Suprapubic skin (tissue), 4 donors: ENCODE measurements around the gene NTN1.

Experiments
- CTCF ChIP-seq, 2 donors: fragments of 200-600 bp in 1 of 2; fragments of 450-650 bp in 1 of 2; sonication (generic) in 1 of 2; IDR thresholded peaks; one replicate each; pipeline ENCODE4 v1.5.1; 2016 to 2019; ENCODE audit warnings: antibody characterized with exemption in 2 of 2, mild to moderate bottlenecking in 1 of 2, moderate library complexity in 1 of 2
- EP300 ChIP-seq: sonication (generic); formaldehyde crosslinking; IDR thresholded peaks from one replicate; pipeline ENCODE4 v1.6.1; 2017; ENCODE audit warnings: antibody characterized with exemption
- POLR2A ChIP-seq, 2 donors: fragments of 450-650 bp; IDR thresholded peaks; one replicate each; pipeline ENCODE4 v1.6.1; 2017; ENCODE audit warnings: antibody characterized with exemption in 2 of 2, mild to moderate bottlenecking in 2 of 2, moderate library complexity in 2 of 2
- POLR2AphosphoS5 ChIP-seq, 3 donors: sonication (generic); formaldehyde crosslinking; IDR thresholded peaks; one replicate each; pipeline ENCODE4 v1.6.1; 2017; ENCODE audit warnings: antibody characterized with exemption in 3 of 3

- TF ChIP-seq CTCF (IDR thresholded peaks at IDR 0.05), result no peak
- TF ChIP-seq POLR2AphosphoS5 (IDR thresholded peaks at IDR 0.05), result no peak
- no peak for TF ChIP-seq EP300
- TF ChIP-seq POLR2A (IDR thresholded peaks at IDR 0.05), result no peak
Observed at GRCh38 chr17:9226794-9227135, 205.5 kb downstream of the NTN1 start.
